DMS79 treated with DMSO at 0.1 percent for 48 hours (cell line): Measurements from ENCODE around the gene C6orf132.

Experiments used
- DNase-seq: peaks from one replicate; lab custom pipeline; 2025; lab: John Stamatoyannopoulos, UW

The C6orf132 gene

GRCh38 chr6:42105709-42106108 lies 36.7 kb downstream of the C6orf132 start:
- no peak for DNase-seq

DNA sequence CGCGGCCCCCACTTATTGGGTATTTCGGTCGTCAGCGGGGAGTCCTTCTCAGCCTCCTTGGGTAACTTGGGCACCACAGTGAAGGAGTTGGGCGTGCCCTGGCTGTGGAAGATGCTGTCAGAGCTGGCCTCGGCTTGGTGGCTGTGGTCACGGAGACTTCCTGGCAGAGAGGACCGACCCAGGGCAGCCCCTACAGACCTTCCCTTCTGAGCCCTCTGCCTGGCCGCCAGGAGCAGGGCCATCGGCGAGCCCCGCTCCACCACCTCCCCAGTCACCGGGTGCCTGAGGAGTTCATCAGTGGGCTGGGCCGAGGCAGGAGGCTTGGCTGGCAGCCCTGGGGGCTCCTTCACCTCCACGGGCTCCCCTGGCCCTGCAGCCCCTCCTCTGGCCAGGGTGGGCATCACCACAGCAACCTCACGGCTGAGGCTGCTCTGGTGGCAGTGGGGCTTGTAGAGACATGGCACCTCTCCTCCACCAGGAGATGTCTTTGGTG lies 37.2 kb downstream of the C6orf132 start:
- DNase-seq, result no peak

GRCh38 chr6:42104804-42105125 lies 37.7 kb downstream of the C6orf132 start:
- DNase-seq, result no peak

DNA sequence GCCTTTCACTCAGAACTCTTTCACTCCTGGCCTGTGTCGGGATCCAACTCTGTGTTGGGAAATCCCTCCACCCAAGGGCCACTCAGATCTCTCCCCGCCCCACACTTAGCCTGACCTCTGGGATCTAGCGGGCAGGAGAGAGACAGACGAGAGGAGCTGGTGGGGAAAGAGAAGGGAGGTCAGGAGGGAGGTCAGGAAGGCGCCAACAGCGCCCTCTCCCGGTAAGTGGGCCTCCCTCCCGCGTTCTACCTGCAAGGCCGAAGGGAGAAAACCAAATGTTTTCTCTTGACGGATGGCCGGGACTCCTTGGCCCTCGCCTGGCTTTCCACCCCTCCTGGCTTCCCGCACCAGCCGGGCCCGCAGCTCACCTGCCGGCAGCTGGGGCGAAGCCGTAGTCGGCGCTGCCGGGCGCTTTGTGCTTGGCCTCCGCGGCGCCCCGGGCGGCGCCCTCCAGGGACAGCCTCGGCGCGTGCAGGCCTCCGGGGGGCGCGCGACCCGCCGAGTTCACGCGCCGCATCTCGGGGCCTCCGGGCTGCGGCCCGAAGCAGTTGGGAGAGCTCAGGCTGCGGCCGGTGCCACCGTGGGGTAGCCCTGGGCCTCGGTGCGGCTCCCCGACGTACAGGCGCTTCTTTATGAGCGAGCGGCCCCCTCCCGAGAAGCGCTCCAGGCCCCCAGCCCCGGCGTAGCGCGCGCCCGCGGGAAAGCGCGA lies 38.2 kb downstream of the C6orf132 start:
- DNase-seq, result no peak

GRCh38 chr6:42103753-42104094 lies 38.7 kb downstream of the C6orf132 start:
- no peak for DNase-seq

DNA sequence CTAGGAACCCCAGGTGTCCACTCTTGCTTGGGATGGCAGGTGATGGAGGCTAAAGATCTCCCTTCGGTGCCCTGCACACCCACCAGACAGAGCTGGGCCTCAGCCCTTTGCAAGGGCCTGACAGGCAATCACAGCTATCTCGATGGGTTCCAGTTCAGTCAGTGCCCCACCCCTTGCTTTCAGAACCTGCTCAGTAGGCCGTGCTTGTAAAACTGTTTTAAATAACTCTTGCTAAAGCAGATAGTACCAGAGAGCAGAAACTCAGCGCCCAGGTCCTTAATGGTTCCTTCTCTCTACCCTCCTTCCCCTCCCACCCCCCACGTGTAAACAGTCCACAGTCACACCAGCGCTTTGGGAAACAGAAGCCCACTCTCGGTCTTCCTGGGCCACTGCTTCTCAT lies 39.2 kb downstream of the C6orf132 start:
- DNase-seq, result no peak

- DNase-seq, result no peak
These were observed 41.2 kb downstream of the C6orf132 start for GRCh38 chr6:42101186-42101657.

- DNase-seq, result no peak
These were observed 42.2 kb downstream of the C6orf132 start for GRCh38 chr6:42100029-42100901.

- peak; percentile 64 for DNase-seq
These were observed 42.9 kb downstream of the C6orf132 start for GRCh38 chr6:42099340-42100028.

GRCh38 chr6:42095776-42096541 lies 46.5 kb downstream of the C6orf132 start:
- DNase-seq, result no peak

GRCh38 chr6:42095094-42095493 lies 47.3 kb downstream of the C6orf132 start:
- no peak for DNase-seq

DNA sequence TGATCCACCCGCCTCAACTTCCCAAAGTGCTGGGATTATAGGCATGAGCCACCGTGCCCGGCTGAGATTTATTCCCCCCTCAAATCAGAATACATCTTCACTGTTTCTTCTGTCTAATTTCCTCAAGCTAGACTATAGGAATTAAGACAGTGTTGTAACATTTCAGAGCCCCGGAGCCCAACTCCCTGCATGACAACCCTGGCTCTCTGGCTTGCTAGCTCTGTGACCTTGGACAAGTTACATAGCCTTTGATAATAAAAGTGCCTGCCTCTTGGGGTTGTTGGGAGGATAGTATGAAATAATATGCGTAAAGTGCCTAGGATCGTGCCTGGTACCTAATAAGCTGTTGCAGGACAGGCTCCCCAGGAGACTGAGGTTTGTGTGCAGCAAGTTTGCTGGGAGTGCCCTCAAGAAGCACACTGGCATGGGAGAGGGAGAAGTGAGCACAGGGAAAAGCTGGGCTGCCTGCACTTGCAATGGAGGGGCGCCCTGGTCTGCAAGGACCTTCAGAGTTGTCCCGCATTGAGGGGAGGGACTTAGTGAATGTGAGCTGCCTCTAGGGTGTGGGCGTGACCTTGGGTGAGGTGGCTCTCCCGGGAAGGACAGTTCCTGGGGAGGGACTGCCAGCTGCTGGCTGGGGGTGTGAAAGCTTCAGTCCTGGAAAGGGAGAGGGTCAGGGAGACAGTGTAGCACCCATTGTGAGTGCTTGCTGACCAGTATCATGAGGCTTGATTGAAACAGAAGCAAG lies 48.7 kb downstream of the C6orf132 start:
- no peak for DNase-seq

GRCh38 chr6:42091718-42092023 lies 50.7 kb downstream of the C6orf132 start:
- peak; percentile 87 for DNase-seq

- DNase-seq, result no peak
These were observed 51.4 kb downstream of the C6orf132 start for GRCh38 chr6:42090819-42091717.

DNA sequence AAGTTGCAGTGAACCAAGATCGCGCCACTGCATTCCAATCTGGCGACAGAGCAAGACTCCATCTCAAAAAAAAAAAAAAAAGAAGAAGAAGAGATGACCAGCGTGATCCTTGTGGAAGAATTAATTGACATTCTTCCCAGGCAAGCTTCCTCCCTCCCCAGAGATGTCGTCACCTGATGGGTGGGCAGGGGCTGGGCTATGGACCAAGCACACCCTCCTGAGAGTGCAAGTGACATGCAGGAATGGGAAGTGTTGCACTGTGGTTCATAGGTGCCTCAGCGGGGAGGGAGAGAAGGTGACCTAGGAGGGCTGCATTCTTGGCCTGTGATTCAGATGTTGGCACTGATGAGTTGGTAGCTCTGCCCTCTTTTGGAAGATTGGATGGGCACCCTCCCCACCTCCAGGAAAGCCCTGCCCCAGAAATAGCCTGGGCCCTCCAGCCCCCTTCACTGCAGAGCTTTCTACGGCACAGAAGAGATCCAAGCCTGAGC lies 54.3 kb downstream of the C6orf132 start:
- DNase-seq, result no peak

GRCh38 chr6:42086046-42087035 lies 56.1 kb downstream of the C6orf132 start:
- DNase-seq, result no peak

DNA sequence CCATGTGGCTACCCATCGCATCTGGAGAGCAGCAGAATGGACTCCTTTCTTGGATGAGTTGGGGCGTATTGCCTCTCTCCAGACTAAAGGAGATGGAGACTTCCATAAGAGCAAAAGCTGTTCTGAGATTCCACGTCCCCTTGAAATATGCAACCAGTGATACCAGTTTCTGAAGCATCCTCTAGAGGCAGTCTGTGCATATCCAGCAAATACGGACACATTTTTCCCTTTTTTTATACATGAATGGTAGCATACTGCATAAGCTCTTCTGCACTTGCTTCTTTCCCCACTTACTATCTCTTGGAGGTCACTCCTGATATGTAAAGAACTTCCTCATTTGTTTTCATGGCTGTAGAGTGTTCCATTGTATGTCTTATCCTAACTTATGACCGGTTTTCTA lies 57.5 kb downstream of the C6orf132 start:
- no peak for DNase-seq

- no peak for DNase-seq
These were observed 58.9 kb downstream of the C6orf132 start for GRCh38 chr6:42083530-42083929.

- no peak for DNase-seq
These were observed 62.4 kb downstream of the C6orf132 start for GRCh38 chr6:42079941-42080464.
